Measurements from ENCODE around the gene DDRGK1. TPM values are rescaled to one million over a fixed set of nuclear protein-coding genes. Genes with fewer than 3 reads are reported as not detected.

The DDRGK1 gene
- total and polyA plus RNA-seq, 2 of the 4 experiments (the other 2 are of a cell fraction), result 12.2 to 29.6 TPM

DNA sequence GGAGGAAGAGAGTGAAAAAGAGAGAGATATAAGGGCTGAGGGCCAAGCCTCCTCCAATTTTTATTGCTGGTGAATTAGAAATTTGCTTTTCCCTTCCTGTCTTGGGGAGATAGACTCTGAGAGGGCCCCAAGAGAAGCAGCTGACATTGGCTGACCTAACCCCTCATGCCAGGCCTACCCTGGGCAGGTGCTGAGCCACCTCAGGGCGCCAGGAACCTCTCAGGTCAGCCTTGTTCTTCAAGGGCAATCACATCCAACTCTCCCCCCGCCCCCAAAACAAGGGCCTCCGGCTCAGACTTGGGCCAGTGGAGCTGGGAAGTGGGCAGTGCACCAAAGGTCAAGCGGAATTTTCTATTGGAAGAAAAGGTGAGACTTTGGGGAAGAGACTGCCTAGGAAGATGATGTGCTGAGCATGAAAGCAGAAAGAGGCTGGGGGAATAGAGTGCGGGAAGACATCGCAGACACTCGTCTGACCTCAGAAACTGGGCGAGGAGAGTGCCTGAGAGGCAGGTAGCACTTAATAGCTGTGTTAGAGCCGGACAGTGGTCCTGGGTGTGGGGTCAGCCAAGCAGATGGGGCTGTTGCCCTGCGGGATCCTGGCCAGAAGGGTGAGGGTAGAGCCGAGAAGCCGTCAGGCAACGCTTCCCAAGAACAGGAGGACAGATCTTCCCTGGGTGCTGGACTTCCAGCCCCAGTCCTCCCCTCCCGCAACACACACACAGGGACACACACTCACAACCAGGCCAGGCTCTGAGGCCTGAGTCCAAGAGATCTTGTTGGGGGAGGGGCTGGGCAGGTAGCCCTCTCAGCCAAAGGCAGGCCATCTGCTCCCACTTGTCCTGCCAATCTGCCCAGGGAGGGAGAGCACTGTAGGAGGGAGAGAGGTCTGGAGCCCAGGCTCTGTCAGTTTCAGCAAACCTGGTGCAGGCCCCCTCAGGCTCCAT is 41.1 kb downstream of the DDRGK1 start:
- in situ Hi-C loops (cut with MboI; ENCODE audit: low sequenced_read_pairs), result no loop called here
- ATAC-seq (ENCODE audit: low read depth) (no peak), DNase-seq (no peak)
- Histone ChIP-seq H4K5ac (ENCODE audit: low read depth, low read length) (no peak overlapping the region), H4K8ac (ENCODE audit: low read depth in 2 of 2, low read length in 2 of 2) (no peak overlapping the region), H3K56ac (ENCODE audit: extremely low read depth, insufficient read depth, low read length) (no peak overlapping the region), H4K20me1 (ENCODE audit: insufficient read depth, low read length) (peaks cover 13% of the 10 kb centered on the region), H3K27ac (ENCODE audit: insufficient read depth, low read length) (no peak overlapping the region), H2BK5ac (ENCODE audit: low read depth, low read length, poor library complexity, severe bottlenecking) (no peak overlapping the region), H3K9me1 (ENCODE audit: insufficient read depth, low read length) (peaks cover 4% of the 10 kb centered on the region; the same call in 1 of the 2 replicates), H3K14ac (replicated peaks; ENCODE audit: low read depth, low read length) (no peak overlapping the region), H3K4me1 (ENCODE audit: control insufficient read depth, insufficient read depth, low read length) (peaks cover 5% of the 10 kb centered on the region), H4K91ac (ENCODE audit: insufficient read depth, low read depth, low read length) (no peak overlapping the region), H2BK15ac (ENCODE audit: low read depth, low read length) (no peak overlapping the region), H2AK9ac (replicated peaks; ENCODE audit: low read depth, low read length, poor library complexity) (no peak overlapping the region), H3K4me3 (ENCODE audit: insufficient read depth, low read depth, low read length) (no peak overlapping the region), H2BK20ac (ENCODE audit: low read depth, low read length) (no peak overlapping the region), H2BK120ac (ENCODE audit: low read depth, low read length) (no peak overlapping the region), H3K9me3 (ENCODE audit: control insufficient read depth, insufficient read depth, low read length) (no peaks in the 10 kb centered on the region), H3K23ac (ENCODE audit: low read depth, low read length) (no peak overlapping the region), H3K18ac (ENCODE audit: low read depth, low read length) (no peak overlapping the region), H3K9ac (ENCODE audit: low read depth, low read length) (no peak overlapping the region), H2AK5ac (ENCODE audit: low read depth, low read length) (no peak overlapping the region), H3K4ac (ENCODE audit: low read depth, low read length) (no peak overlapping the region), H2AFZ (replicated peaks; ENCODE audit: low read length, poor library complexity) (no peak overlapping the region), H3K36me3 (ENCODE audit: control insufficient read depth, insufficient read depth, low read length) (no peaks in the 10 kb centered on the region), H3K4me2 (ENCODE audit: low read depth, low read length) (no peak overlapping the region), H3K79me1 (ENCODE audit: low read depth in 1 of 2, low read length in 2 of 2) (peaks cover 0 to 8% of the 10 kb centered on the region in 2 experiments; a peak in 2 of 4 replicates), H3K27me3 (ENCODE audit: control insufficient read depth, insufficient read depth, low read length) (peaks cover 5% of the 10 kb centered on the region; the same call in 1 of the 2 replicates)
- ChIA-PET POLR2A (ENCODE audit: unreplicated experiment) (no interaction called here), CTCF (no interaction called here)
- no peak for TF ChIP-seq MAZ (IDR thresholded peaks at IDR 0.05; ENCODE audit: borderline replicate concordance, low read depth, low read length)
- 83% methylated on average over 1 of the region's 14 CpGs; no CpG with 5 or more reads in 1 of the 2 experiments for WGBS, 2 experiments (ENCODE audit: extremely low coverage in 2 of 2, insufficient read length in 1 of 2)
- dilution Hi-C loops (cut with HindIII; ENCODE audit: low sequenced_read_pairs, unreplicated experiment), result no loop called here
- BruUV-seq (replicated peaks), result no TSS peak
- intact Hi-C loops (cut with micrococcal nuclease), result no loop called here

Data from IMR-90 (cell line).